Activated CD8-positive, alpha-beta memory T cell treated with anti-CD3 and anti-CD28 coated beads for 36 hours (primary cell): ENCODE data around the gene GABBR2. TPM values are rescaled to one million over a fixed set of nuclear protein-coding genes. Genes with fewer than 3 reads are reported as not detected.

Source experiments
- CTCF ChIA-PET: fragments of 350-600 bp; sonication (Branson Sonifier 250); formaldehyde crosslinking; loops from one replicate; lab custom pipeline; 2021; ENCODE audit warnings: antibody characterized with exemption; lab: Charles Lee
- POLR2A ChIA-PET: fragments of 350-600 bp; sonication (Branson Sonifier 250); formaldehyde crosslinking; loops from one replicate; lab custom pipeline; 2021; ENCODE audit warnings: antibody characterized with exemption; lab: Charles Lee
- total RNA-seq, 2 experiments: library from RNA; stranded (reverse); gene quantifications; one replicate each; pipeline ENCODE4 v1.2.3, GENCODE V29; 2021

Gene GABBR2
- total RNA-seq, 2 experiments from 2014 or later = not detected

- POLR2A ChIA-PET = no interaction called here
Measured at GRCh38 chr9:98356953-98357690, 351.6 kb downstream of the GABBR2 start.

GRCh38 chr9:98356326-98356725, 352.4 kb downstream of the GABBR2 start:
- ChIA-PET POLR2A (no interaction called here), CTCF (no interaction called here)

More at GRCh38 chr9:98356953-98357690, 351.6 kb downstream of the GABBR2 start:
- CTCF ChIA-PET = no interaction called here

- ChIA-PET POLR2A (no interaction called here), CTCF (no interaction called here)
Measured at GRCh38 chr9:98351370-98351769, 357.4 kb downstream of the GABBR2 start.

GRCh38 chr9:98347642-98348041, 361.1 kb downstream of the GABBR2 start:
- POLR2A ChIA-PET = no interaction called here
- CTCF ChIA-PET = no interaction called here

GRCh38 chr9:98345011-98345410, 363.7 kb downstream of the GABBR2 start:
- ChIA-PET CTCF (no interaction called here), POLR2A (no interaction called here)

- ChIA-PET POLR2A (no interaction called here), CTCF (no interaction called here)
Measured at GRCh38 chr9:98344581-98344980, 364.2 kb downstream of the GABBR2 start.

- ChIA-PET CTCF (no interaction called here), POLR2A (no interaction called here)
Measured at GRCh38 chr9:98342820-98343210, 365.9 kb downstream of the GABBR2 start.

- ChIA-PET POLR2A (no interaction called here), CTCF (no interaction called here)
Measured at GRCh38 chr9:98342098-98342819, 366.5 kb downstream of the GABBR2 start.

- POLR2A ChIA-PET = no interaction called here
- CTCF ChIA-PET = no interaction called here
Measured at GRCh38 chr9:98341157-98342097, 367.3 kb downstream of the GABBR2 start.

- ChIA-PET POLR2A (no interaction called here), CTCF (no interaction called here)
Measured at GRCh38 chr9:98339987-98340800, 368.5 kb downstream of the GABBR2 start.

- POLR2A ChIA-PET = no interaction called here
- CTCF ChIA-PET = no interaction called here
Measured at GRCh38 chr9:98335661-98336060, 373.1 kb downstream of the GABBR2 start.

- ChIA-PET CTCF (no interaction called here), POLR2A (no interaction called here)
Measured at GRCh38 chr9:98334796-98335195, 373.9 kb downstream of the GABBR2 start.

- ChIA-PET CTCF (no interaction called here), POLR2A (no interaction called here)
Measured at GRCh38 chr9:98333703-98334582, 374.8 kb downstream of the GABBR2 start.

GRCh38 chr9:98332405-98332831, 376.3 kb downstream of the GABBR2 start:
- CTCF ChIA-PET = no interaction called here
- POLR2A ChIA-PET = no interaction called here

- CTCF ChIA-PET = no interaction called here
- POLR2A ChIA-PET = no interaction called here
Measured at GRCh38 chr9:98331536-98332259, 377.0 kb downstream of the GABBR2 start.

GRCh38 chr9:98330831-98331230, 377.9 kb downstream of the GABBR2 start:
- CTCF ChIA-PET = no interaction called here
- POLR2A ChIA-PET = interaction anchor here (0.7 kb wide), 1 partner anchor 217 kb away, joined by 11 read pairs; no protein-coding TSS in a partner anchor

GRCh38 chr9:98329904-98330303, 378.8 kb downstream of the GABBR2 start:
- CTCF ChIA-PET = no interaction called here
- POLR2A ChIA-PET = no interaction called here

GRCh38 chr9:98329281-98329680, 379.5 kb downstream of the GABBR2 start:
- ChIA-PET POLR2A (no interaction called here), CTCF (no interaction called here)
